Measurements from ENCODE around the gene RET. TPM values are rescaled to one million over a fixed set of nuclear protein-coding genes. Genes with fewer than 3 reads are reported as not detected.

RET gene
- total and polyA plus RNA-seq, 2 donors from 2014 or later: 1.1 to 3.1 TPM

GRCh38 chr10:43036481-43037428 is 40.1 kb upstream of the RET start:
- Histone ChIP-seq H3K36me3 (ENCODE audit: control insufficient read depth in 2 of 3, insufficient read depth in 3 of 3, low read length in 3 of 3) (no peaks in the 10 kb centered on the region), H3K27me3 (ENCODE audit: control insufficient read depth, insufficient read depth, low read length) (no peaks in the 10 kb centered on the region), H3K27ac (ENCODE audit: low read depth in 2 of 2, low read length in 2 of 2) (no peak overlapping the region), H3K4me3 (ENCODE audit: low read length in 3 of 3) (no peak overlapping the region), H3K9me3 (ENCODE audit: control insufficient read depth in 2 of 3, insufficient read depth in 1 of 3, low read length in 3 of 3) (peaks cover 0 to 7% (median 4%) of the 10 kb centered on the region in 3 donors), H3K4me1 (ENCODE audit: control insufficient read depth in 2 of 3, insufficient read depth in 2 of 3, low read depth in 1 of 3, low read length in 3 of 3) (no peaks in the 10 kb centered on the region), H3K9ac (ENCODE audit: low read length in 3 of 3) (no peak overlapping the region)
- no peak for FAIRE-seq
- intact Hi-C loops (cut with DNase I): no loop called here
- DNase-seq: peak in 1 of 5 donors; percentile 43
- TF ChIP-seq CTCF (IDR thresholded peaks at IDR 0.05; ENCODE audit: borderline replicate concordance, extremely low read depth, insufficient read depth): no peak

DNA sequence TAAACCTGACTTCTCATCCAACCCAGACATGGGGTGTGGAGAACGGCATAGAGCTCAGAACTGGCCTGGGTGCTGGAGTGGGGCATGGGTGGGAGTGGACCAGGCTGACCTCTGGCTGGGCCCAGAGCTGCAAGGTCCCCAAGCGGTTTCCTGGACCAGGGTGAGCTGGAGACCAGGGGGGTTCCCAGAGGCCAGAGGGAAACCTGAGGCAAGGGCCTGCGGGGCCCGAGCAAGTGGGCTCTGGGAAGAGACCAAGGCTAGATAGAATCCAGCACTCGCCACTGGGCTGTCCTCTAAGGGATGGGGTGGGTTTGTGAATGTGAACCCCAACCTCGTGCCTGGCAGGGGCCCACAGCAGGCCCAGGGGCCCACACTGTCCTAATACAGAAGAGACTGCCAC is 39.4 kb upstream of the RET start:
- no peak overlapping the region for H3K4me3 ChIP-seq (ENCODE audit: low read length in 3 of 3)
- TF ChIP-seq CTCF (IDR thresholded peaks at IDR 0.05; ENCODE audit: borderline replicate concordance, extremely low read depth, insufficient read depth): no peak
- H3K9me3 ChIP-seq (ENCODE audit: control insufficient read depth in 2 of 3, insufficient read depth in 1 of 3, low read length in 3 of 3): peaks cover 0 to 7% (median 2%) of the 10 kb centered on the region in 3 donors
- no peak overlapping the region for H3K27ac ChIP-seq (ENCODE audit: low read depth in 2 of 2, low read length in 2 of 2)
- no peaks in the 10 kb centered on the region for H3K27me3 ChIP-seq (ENCODE audit: control insufficient read depth, insufficient read depth, low read length)
- DNase-seq (peak in 1 of 5 donors; percentile 7), FAIRE-seq (no peak)
- H3K36me3 ChIP-seq (ENCODE audit: control insufficient read depth in 2 of 3, insufficient read depth in 3 of 3, low read length in 3 of 3): no peaks in the 10 kb centered on the region
- no peaks in the 10 kb centered on the region for H3K4me1 ChIP-seq (ENCODE audit: control insufficient read depth in 2 of 3, insufficient read depth in 2 of 3, low read depth in 1 of 3, low read length in 3 of 3)
- no peak overlapping the region for H3K9ac ChIP-seq (ENCODE audit: low read length in 3 of 3)
- intact Hi-C loops (cut with DNase I): no loop called here

DNA sequence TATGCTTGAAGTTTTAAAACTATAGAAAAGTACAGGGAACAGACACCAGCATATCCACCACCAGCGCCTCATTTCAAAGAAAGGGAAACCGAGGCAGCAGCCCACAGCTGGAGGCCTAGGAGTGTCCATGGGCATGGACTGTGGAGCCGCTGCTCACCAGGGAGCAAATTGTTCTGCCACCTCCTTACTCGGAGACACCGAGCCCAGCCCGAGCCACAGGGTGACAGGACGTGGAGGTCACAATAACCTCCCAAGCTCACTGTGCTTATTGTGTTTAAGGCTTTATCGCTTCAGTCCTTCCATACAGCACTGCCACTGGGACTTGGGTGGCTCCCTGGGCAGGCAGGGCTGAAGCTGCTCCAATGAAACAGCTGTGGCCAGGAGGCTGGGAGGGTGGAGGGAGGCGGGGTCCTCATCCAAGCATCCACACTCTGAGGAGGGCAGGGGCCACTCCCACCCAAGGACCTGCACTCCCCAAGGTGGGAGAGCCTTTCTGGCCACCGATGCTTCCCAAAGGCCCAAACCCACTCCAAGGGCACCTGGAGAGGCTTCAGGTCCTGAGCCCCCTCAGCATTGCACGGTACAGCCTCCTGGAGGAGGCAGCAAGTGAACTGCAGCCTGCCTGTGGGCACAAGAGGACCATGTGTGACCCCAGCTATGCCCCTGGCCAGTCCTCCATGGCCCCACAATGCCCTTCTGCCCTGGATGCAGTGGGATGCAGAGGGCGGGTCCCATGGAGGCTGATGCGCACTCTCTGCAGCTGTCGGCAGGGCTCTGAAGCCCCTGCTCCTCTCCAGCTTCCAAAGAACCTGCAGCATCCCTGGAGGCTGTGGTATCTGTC is 38.7 kb upstream of the RET start:
- Histone ChIP-seq H3K27me3 (ENCODE audit: control insufficient read depth, insufficient read depth, low read length) (no peaks in the 10 kb centered on the region), H3K4me3 (ENCODE audit: low read length in 3 of 3) (no peak overlapping the region), H3K9me3 (ENCODE audit: control insufficient read depth in 2 of 3, insufficient read depth in 1 of 3, low read length in 3 of 3) (peaks cover 0 to 2% (median under 1%) of the 10 kb centered on the region in 3 donors), H3K27ac (ENCODE audit: low read depth in 2 of 2, low read length in 2 of 2) (no peak overlapping the region), H3K36me3 (ENCODE audit: control insufficient read depth in 2 of 3, insufficient read depth in 3 of 3, low read length in 3 of 3) (no peaks in the 10 kb centered on the region), H3K4me1 (ENCODE audit: control insufficient read depth in 2 of 3, insufficient read depth in 2 of 3, low read depth in 1 of 3, low read length in 3 of 3) (no peaks in the 10 kb centered on the region), H3K9ac (ENCODE audit: low read length in 3 of 3) (no peak overlapping the region)
- TF ChIP-seq CTCF (IDR thresholded peaks at IDR 0.05; ENCODE audit: borderline replicate concordance, extremely low read depth, insufficient read depth): no peak
- FAIRE-seq: no peak
- DNase-seq: peak in 1 of 5 donors; percentile 42
- intact Hi-C loops (cut with DNase I): no loop called here
